Measurements from ENCODE around the gene GULP1.

GRCh38 chr2:188422726-188423125, 131.1 kb downstream of the GULP1 start:
- no peak for TF ChIP-seq EP300 (IDR thresholded peaks at IDR 0.05; ENCODE audit: borderline replicate concordance in 1 of 2, control insufficient read depth in 1 of 2, low read depth in 2 of 2, low read length in 2 of 2)
- no peak for TF ChIP-seq CTCF (IDR thresholded peaks at IDR 0.05 in 2 of 3, conservative IDR thresholded peaks at IDR 0.05 in 1 of 3; ENCODE audit: control insufficient read depth in 2 of 3, extremely low read depth in 1 of 3, insufficient read depth in 1 of 3, low read depth in 3 of 3, low read length in 3 of 3)
- no peak for TF ChIP-seq GABPA (IDR thresholded peaks at IDR 0.05; ENCODE audit: low read depth)
- no peak for TF ChIP-seq HDAC2 (IDR thresholded peaks at IDR 0.05)
- TF ChIP-seq ZBTB40 (IDR thresholded peaks at IDR 0.05; ENCODE audit: borderline replicate concordance), result no peak
- TF ChIP-seq POLR2A (IDR thresholded peaks at IDR 0.05; ENCODE audit: low read depth, low read length), result no peak
- no peak for TF ChIP-seq FOXM1 (IDR thresholded peaks at IDR 0.05; ENCODE audit: low read depth, low read length)
- no peak for TF ChIP-seq FOS (IDR thresholded peaks at IDR 0.05; ENCODE audit: borderline replicate concordance, extremely low read depth, insufficient read length)
- TF ChIP-seq MEF2A (IDR thresholded peaks at IDR 0.05; ENCODE audit: insufficient read depth, low read depth, low read length), result no peak
- TF ChIP-seq TCF7 (IDR thresholded peaks at IDR 0.05; ENCODE audit: borderline replicate concordance), result no peak
- TF ChIP-seq REST (IDR thresholded peaks at IDR 0.05; ENCODE audit: low read depth, low read length), result no peak
- no peak for TF ChIP-seq RBBP5 (conservative IDR thresholded peaks at IDR 0.05)
- TF ChIP-seq LARP7 (IDR thresholded peaks at IDR 0.05), result no peak
- TF ChIP-seq YY1 (IDR thresholded peaks at IDR 0.05; ENCODE audit: low read depth, low read length), result no peak
